Fibroblast of skin of left quadriceps (primary cell): ENCODE data around the gene DENND6B.
"Not testable (repeated sequence)": the region's sequence is repeated elsewhere in the genome, so short reads cannot be mapped to it uniquely, and the experiment has no call there.

Experiments used
- DNase-seq, 2 experiments: peaks; one replicate each; pipeline ENCODE4 v3.0.0-alpha.2; 2013; ENCODE audit warnings: low read depth in 2 of 2

DENND6B gene

GRCh38 chr22:50326956-50327710 lies at the start of gene DENND6B:
Gene DENND6B (minus strand): TSS chr22:50327012. CDS start chr22:50326988, 24 bp downstream.
- DNase-seq = peak; percentile 42 to 54

GRCh38 chr22:50376085-50376651 lies 49.4 kb upstream of the DENND6B start:
- no peak for DNase-seq

GRCh38 chr22:50371101-50371648 lies 44.4 kb upstream of the DENND6B start:
- DNase-seq = no peak

- DNase-seq = no peak
These were observed 41.1 kb upstream of the DENND6B start for GRCh38 chr22:50367778-50368500.

GRCh38 chr22:50363803-50364194 lies 37.0 kb upstream of the DENND6B start:
- DNase-seq = not testable (repeated sequence)

- DNase-seq = no peak
These were observed 36.5 kb upstream of the DENND6B start for GRCh38 chr22:50363166-50363802.

- no peak for DNase-seq
These were observed 34.9 kb upstream of the DENND6B start for GRCh38 chr22:50361688-50362087.

- no peak for DNase-seq
These were observed 34.4 kb upstream of the DENND6B start for GRCh38 chr22:50361222-50361621.

GRCh38 chr22:50360578-50360977 lies 33.8 kb upstream of the DENND6B start:
- no peak for DNase-seq

- no peak for DNase-seq
These were observed 30.9 kb upstream of the DENND6B start for GRCh38 chr22:50357756-50358155.

- no peak for DNase-seq
These were observed 30.4 kb upstream of the DENND6B start for GRCh38 chr22:50357222-50357621.

GRCh38 chr22:50356186-50356585 lies 29.4 kb upstream of the DENND6B start:
- no peak for DNase-seq

- no peak for DNase-seq
These were observed 21.2 kb upstream of the DENND6B start for GRCh38 chr22:50348058-50348457.

GRCh38 chr22:50347157-50347556 lies 20.3 kb upstream of the DENND6B start:
- no peak for DNase-seq

- DNase-seq = no peak
These were observed 19.7 kb upstream of the DENND6B start for GRCh38 chr22:50346470-50346869.

- DNase-seq = no peak
These were observed 16.7 kb upstream of the DENND6B start for GRCh38 chr22:50343541-50343935.

- DNase-seq = no peak
These were observed 16.1 kb upstream of the DENND6B start, which contains the start of gene PPP6R2 for GRCh38 chr22:50342651-50343540. Gene PPP6R2 (plus strand): TSS chr22:50343327. CDS start chr22:50393909, 50,582 bp downstream.

- peak; percentile 60 to 65 for DNase-seq
These were observed 15.3 kb upstream of the DENND6B start for GRCh38 chr22:50341977-50342650.

- no peak for DNase-seq
These were observed 13.4 kb upstream of the DENND6B start for GRCh38 chr22:50339945-50340879.
